NCI-H2107 treated with DMSO at 0.1 percent for 48 hours (cell line): Measurements from ENCODE around the gene BHLHE41.

Experiments used
- DNase-seq: peaks from one replicate; lab custom pipeline; 2025; ENCODE audit not compliant: unreplicated experiment; lab: John Stamatoyannopoulos, UW

Gene BHLHE41

GRCh38 chr12:26135010-26135420, 10.2 kb upstream of the BHLHE41 start:
- no peak for DNase-seq

- DNase-seq, result no peak
These were observed 9.7 kb upstream of the BHLHE41 start for GRCh38 chr12:26134540-26134939.

- DNase-seq, result no peak
These were observed 8.7 kb upstream of the BHLHE41 start for GRCh38 chr12:26133521-26133920.

GRCh38 chr12:26132866-26133265, 8.0 kb upstream of the BHLHE41 start:
- no peak for DNase-seq

- DNase-seq, result no peak
These were observed 7.1 kb upstream of the BHLHE41 start for GRCh38 chr12:26131936-26132335.

- no peak for DNase-seq
These were observed 5.9 kb upstream of the BHLHE41 start for GRCh38 chr12:26130728-26131127.

- DNase-seq, result no peak
These were observed 3.3 kb upstream of the BHLHE41 start for GRCh38 chr12:26128168-26128567.

GRCh38 chr12:26127404-26127803, 2.6 kb upstream of the BHLHE41 start:
- no peak for DNase-seq

GRCh38 chr12:26126340-26127284, 1.8 kb upstream of the BHLHE41 start:
- DNase-seq, result no peak

- DNase-seq, result no peak
These were observed 833 bp upstream of the BHLHE41 start for GRCh38 chr12:26125400-26126339.

GRCh38 chr12:26123482-26123980, 1.3 kb downstream of the BHLHE41 start:
- no peak for DNase-seq

GRCh38 chr12:26122681-26123481, 2.0 kb downstream of the BHLHE41 start:
- DNase-seq, result no peak

GRCh38 chr12:26122061-26122680, 2.7 kb downstream of the BHLHE41 start:
- no peak for DNase-seq

GRCh38 chr12:26121323-26122060, 3.3 kb downstream of the BHLHE41 start:
- no peak for DNase-seq

- no peak for DNase-seq
These were observed 4.1 kb downstream of the BHLHE41 start for GRCh38 chr12:26120561-26121274.

- no peak for DNase-seq
These were observed 5.3 kb downstream of the BHLHE41 start for GRCh38 chr12:26119391-26119989.

- no peak for DNase-seq
These were observed 6.5 kb downstream of the BHLHE41 start for GRCh38 chr12:26118308-26118707.
